Erythroblast (primary cell): ENCODE measurements around the gene MRPL34.

Experiments used
- GATA1 ChIP-seq: IDR thresholded peaks from 2 replicates; pipeline ENCODE4 v1.6.1; 2011; ENCODE audit warnings: low read depth, mild to moderate bottlenecking, control low read depth, low read length, moderate library complexity
- POLR2A ChIP-seq: IDR thresholded peaks from 2 replicates; pipeline ENCODE4 v1.6.1; 2011; ENCODE audit warnings: mild to moderate bottlenecking, low read length

DNA sequence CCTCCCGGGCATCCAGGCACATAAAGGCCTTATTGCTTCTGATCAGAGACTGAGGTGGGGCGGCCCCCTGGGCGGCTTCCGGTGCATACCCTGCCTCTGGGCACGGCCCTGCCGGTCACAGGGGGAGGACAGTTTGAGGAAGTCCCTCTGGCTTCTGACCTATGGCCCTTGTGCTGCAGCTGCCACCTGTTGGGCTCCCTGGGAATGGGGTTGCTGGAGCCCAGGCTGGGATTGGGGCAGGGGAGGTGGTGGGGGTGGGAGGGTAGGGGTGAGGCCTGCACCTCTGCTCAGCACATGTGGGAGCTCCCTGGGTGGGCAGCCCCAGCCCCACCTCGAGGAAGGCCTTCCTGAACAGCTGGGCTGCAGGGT lies 18.3 kb downstream of the MRPL34 start:
- TF ChIP-seq POLR2A = no peak
- TF ChIP-seq GATA1 = no peak
